A549 (cell line): ENCODE results near the gene CLCN7. TPM values are rescaled to one million over a fixed set of nuclear protein-coding genes. Genes with fewer than 3 reads are reported as not detected.

Source experiments
- ATAC-seq, 2 experiments: fragments of 200-7000 bp in 1 of 2; fragments of >200 bp in 1 of 2; cut with Nextera tagmentation in 1 of 2; cut with Tn5 transposase in 1 of 2; 3 replicates each; pipeline versions ENCODE4 v1.8.0 to v1.9.1; 2018 to 2020; ENCODE audit warnings: mild to moderate bottlenecking in 1 of 2, moderate library complexity in 1 of 2
- CTCF ChIA-PET: fragments of 300-600 bp; sonication (Branson Sonifier 250); formaldehyde crosslinking; extraction: SDS; loops from one replicate; lab custom pipeline; 2021; ENCODE audit warnings: antibody characterized with exemption, inconsistent platforms; lab: Yijun Ruan, JAX
- POLR2A ChIA-PET: fragments of 350-600 bp; formaldehyde crosslinking; extraction: SDS; loops from one replicate; lab custom pipeline; 2021; ENCODE audit warnings: antibody characterized with exemption, inconsistent platforms; lab: Yijun Ruan, JAX
- DNase-seq, 2 experiments: peaks; one replicate each; pipeline versions ENCODE4 v3.0.0 to v3.0.0-alpha.2; 2011 to 2016; ENCODE audit warnings: low read depth in 1 of 2, low spot score in 1 of 2
- FAIRE-seq: peaks from 2 replicates; lab custom pipeline; 2011; peaks lifted over from hg19 to GRCh38; lab: Jason Lieb, UNC
- H3K27ac ChIP-seq, 2 experiments: fragments of >200 bp; sonication (Bioruptor Twin); formaldehyde crosslinking; 3 replicates each; pipeline ENCODE4 v1.5.1; 2016 to 2017
- H3K4me1 ChIP-seq: fragments of >200 bp; sonication (Bioruptor Twin); formaldehyde crosslinking; 3 replicates; pipeline ENCODE4 v1.6.1; 2016
- H3K4me2 ChIP-seq: fragments of >200 bp; sonication (Bioruptor Twin); formaldehyde crosslinking; 3 replicates; pipeline ENCODE4 v1.6.1; 2016
- H3K4me3 ChIP-seq: fragments of >200 bp; sonication (Bioruptor Twin); formaldehyde crosslinking; 3 replicates; pipeline ENCODE4 v1.5.1; 2016
- H3K9me3 ChIP-seq: fragments of >200 bp; sonication (Bioruptor Twin); formaldehyde crosslinking; 3 replicates; pipeline ENCODE4 v1.6.1; 2016
- CHD2 ChIP-seq: fragments of 150-350 bp; IDR thresholded peaks from 2 replicates; pipeline ENCODE4 v1.6.1; 2014; ENCODE audit warnings: low read length; ENCODE audit not compliant: partially characterized antibody
- EP300 ChIP-seq, 2 experiments: fragments of >200 bp; sonication (Bioruptor Twin); formaldehyde crosslinking; IDR thresholded peaks; 2 replicates in 1 of 2; 3 replicates in 1 of 2; pipeline ENCODE4 v1.6.1; 2016 to 2017
- ESRRA ChIP-seq: fragments of 150-350 bp; IDR thresholded peaks from 2 replicates; pipeline ENCODE4 v1.6.1; 2014; ENCODE audit warnings: mild to moderate bottlenecking, low read length, borderline replicate concordance
- FOSB ChIP-seq: fragments of 250-450 bp; sonication (Bioruptor Pico); IDR thresholded peaks from 2 replicates; pipeline ENCODE4 v1.5.0; 2020; ENCODE audit warnings: mild to moderate bottlenecking, moderate library complexity
- HEYL ChIP-seq: fragments of 250-450 bp; sonication (Bioruptor Pico); IDR thresholded peaks from 2 replicates; pipeline ENCODE4 v1.8.0; 2021; ENCODE audit warnings: mild to moderate bottlenecking, moderate library complexity
- JUN ChIP-seq, 2 experiments: fragments of >200 bp; sonication (Bioruptor Twin); formaldehyde crosslinking; IDR thresholded peaks; 2 replicates in 1 of 2; 3 replicates in 1 of 2; pipeline ENCODE4 v1.6.1; 2016 to 2017
- JUNB ChIP-seq: fragments of >200 bp; sonication (Bioruptor Twin); formaldehyde crosslinking; IDR thresholded peaks from 2 replicates; pipeline ENCODE4 v1.6.1; 2016
- KDM1A ChIP-seq: fragments of 200-600 bp; sonication (generic); IDR thresholded peaks from 2 replicates; pipeline ENCODE4 v1.6.1; 2016; ENCODE audit warnings: low read depth, mild to moderate bottlenecking
- KDM5A ChIP-seq: fragments of 200-600 bp; sonication (generic); IDR thresholded peaks from 2 replicates; pipeline ENCODE4 v1.6.1; 2016; ENCODE audit warnings: antibody characterized with exemption, mild to moderate bottlenecking
- MAFK ChIP-seq: fragments of 450-650 bp; IDR thresholded peaks from 2 replicates; pipeline ENCODE4 v1.6.1; 2014; ENCODE audit not compliant: partially characterized antibody
- MAZ ChIP-seq: fragments of 150-350 bp; IDR thresholded peaks from 2 replicates; pipeline ENCODE4 v1.6.1; 2014; ENCODE audit warnings: antibody characterized with exemption, low read depth, low read length, borderline replicate concordance
- MYC ChIP-seq: IDR thresholded peaks from 2 replicates; pipeline ENCODE4 v1.6.1; 2012; ENCODE audit warnings: mild to moderate bottlenecking, inconsistent platforms, low read length, improper control_type of control experiment, borderline replicate concordance
- PHF8 ChIP-seq: fragments of 200-600 bp; sonication (generic); IDR thresholded peaks from 2 replicates; pipeline ENCODE4 v1.6.1; 2016; ENCODE audit warnings: low read depth, mild to moderate bottlenecking, antibody characterized with exemption, moderate library complexity, borderline replicate concordance
- POLR2AphosphoS2 ChIP-seq: conservative IDR thresholded peaks from 2 replicates; pipeline ENCODE4 v1.6.1; 2012; ENCODE audit warnings: low read length, improper control_type of control experiment, inconsistent platforms
- RCOR1 ChIP-seq: fragments of 150-350 bp; IDR thresholded peaks from 2 replicates; pipeline ENCODE4 v1.6.1; 2014; ENCODE audit warnings: antibody characterized with exemption, low read length, low read depth
- RFX5 ChIP-seq: fragments of 450-650 bp; IDR thresholded peaks from 2 replicates; pipeline ENCODE4 v1.7.1; 2014; ENCODE audit warnings: antibody characterized with exemption, mild to moderate bottlenecking, moderate library complexity
- SMC3 ChIP-seq: fragments of >200 bp; sonication (Bioruptor Twin); formaldehyde crosslinking; IDR thresholded peaks from 3 replicates; pipeline ENCODE4 v1.6.1; 2018; ENCODE audit warnings: inconsistent platforms
- TP53 ChIP-seq: fragments of 250-450 bp; sonication (Bioruptor Pico); IDR thresholded peaks from 2 replicates; pipeline ENCODE4 v1.5.0; 2021; ENCODE audit warnings: mild to moderate bottlenecking, moderate library complexity
- ZFP36 ChIP-seq: fragments of 450-650 bp; IDR thresholded peaks from 2 replicates; pipeline ENCODE4 v1.6.1; 2014; ENCODE audit warnings: borderline replicate concordance; ENCODE audit not compliant: partially characterized antibody
- WGBS: methylation state at CpG from one replicate; pipeline ENCODE4 v1.1.6; 2017; ENCODE audit errors: missing lambda C conversion rate; 5-methylcytosine and 5-hydroxymethylcytosine counted together
- polyA plus RNA-seq, 4 experiments: library from polyadenylated mRNA; depleted of rRNA in 3 of 4; stranded (reverse); fragments of >200 nt; fragmentation: RNase III in 1 of 4; extraction: RNeasy Plus Mini Kit Qiagen cat#74134 plus additional on column Dnase treatment in 1 of 4; gene quantifications; 2 replicates in 3 of 4; 3 replicates in 1 of 4; pipeline ENCODE4 v1.2.3, GENCODE V29; 2011 to 2017
- TF ChIP-seq, protein P1 (sequence below): fragments of 200-600 bp; sonication (generic); IDR thresholded peaks from 2 replicates; pipeline ENCODE4 v1.6.1; 2016; ENCODE audit warnings: antibody characterized with exemption, mild to moderate bottlenecking, moderate library complexity
- TF ChIP-seq, protein P2 (sequence below): IDR thresholded peaks from 2 replicates; pipeline ENCODE4 v1.6.1; 2012
- TF ChIP-seq, protein P3 (sequence below): fragments of >200 bp; sonication (Bioruptor Twin); formaldehyde crosslinking; IDR thresholded peaks from 3 replicates; pipeline ENCODE4 v1.6.1; 2016
- TF ChIP-seq, protein P4 (sequence below): IDR thresholded peaks from 2 replicates; pipeline ENCODE4 v1.6.1; 2012; ENCODE audit warnings: low read depth, borderline replicate concordance

The CLCN7 gene
- polyA plus RNA-seq, 2 of the 4 experiments (the other 2 are of a cell fraction): 17.2 to 69.7 TPM

- H3K4me3 ChIP-seq: no peak overlapping the region
- no peak for FAIRE-seq
- CTCF ChIA-PET: interaction anchor here (1.1 to 1.9 kb wide), 3 partner anchors 10 to 24 kb away, joined by 3 to 5 read pairs (median 3); partner anchors contain the start of gene UQCC4
- H3K4me1 ChIP-seq: no peaks in the 10 kb centered on the region
- POLR2A ChIA-PET: no interaction called here
- no peak for TF ChIP-seq KDM5A
- TF ChIP-seq ESRRA: no peak
- TF ChIP-seq, protein P1, sequence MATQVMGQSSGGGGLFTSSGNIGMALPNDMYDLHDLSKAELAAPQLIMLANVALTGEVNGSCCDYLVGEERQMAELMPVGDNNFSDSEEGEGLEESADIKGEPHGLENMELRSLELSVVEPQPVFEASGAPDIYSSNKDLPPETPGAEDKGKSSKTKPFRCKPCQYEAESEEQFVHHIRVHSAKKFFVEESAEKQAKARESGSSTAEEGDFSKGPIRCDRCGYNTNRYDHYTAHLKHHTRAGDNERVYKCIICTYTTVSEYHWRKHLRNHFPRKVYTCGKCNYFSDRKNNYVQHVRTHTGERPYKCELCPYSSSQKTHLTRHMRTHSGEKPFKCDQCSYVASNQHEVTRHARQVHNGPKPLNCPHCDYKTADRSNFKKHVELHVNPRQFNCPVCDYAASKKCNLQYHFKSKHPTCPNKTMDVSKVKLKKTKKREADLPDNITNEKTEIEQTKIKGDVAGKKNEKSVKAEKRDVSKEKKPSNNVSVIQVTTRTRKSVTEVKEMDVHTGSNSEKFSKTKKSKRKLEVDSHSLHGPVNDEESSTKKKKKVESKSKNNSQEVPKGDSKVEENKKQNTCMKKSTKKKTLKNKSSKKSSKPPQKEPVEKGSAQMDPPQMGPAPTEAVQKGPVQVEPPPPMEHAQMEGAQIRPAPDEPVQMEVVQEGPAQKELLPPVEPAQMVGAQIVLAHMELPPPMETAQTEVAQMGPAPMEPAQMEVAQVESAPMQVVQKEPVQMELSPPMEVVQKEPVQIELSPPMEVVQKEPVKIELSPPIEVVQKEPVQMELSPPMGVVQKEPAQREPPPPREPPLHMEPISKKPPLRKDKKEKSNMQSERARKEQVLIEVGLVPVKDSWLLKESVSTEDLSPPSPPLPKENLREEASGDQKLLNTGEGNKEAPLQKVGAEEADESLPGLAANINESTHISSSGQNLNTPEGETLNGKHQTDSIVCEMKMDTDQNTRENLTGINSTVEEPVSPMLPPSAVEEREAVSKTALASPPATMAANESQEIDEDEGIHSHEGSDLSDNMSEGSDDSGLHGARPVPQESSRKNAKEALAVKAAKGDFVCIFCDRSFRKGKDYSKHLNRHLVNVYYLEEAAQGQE: no peak
- no peak for TF ChIP-seq MAFK
- no peak for TF ChIP-seq CHD2
- TF ChIP-seq RCOR1: no peak
- TF ChIP-seq PHF8: no peak
- no peak for TF ChIP-seq RFX5
- no peak for TF ChIP-seq HEYL (CRISPR knock-in tag)
- TF ChIP-seq POLR2AphosphoS2: no peak
- no peak for TF ChIP-seq JUNB
- TF ChIP-seq MAZ: no peak
- no peak overlapping the region for H3K27ac ChIP-seq
- WGBS: 90% methylated on average over 36 of the region's 48 CpGs
- DNase-seq: no peak
- no peaks in the 10 kb centered on the region for H3K9me3 ChIP-seq
- H3K4me2 ChIP-seq: no peak overlapping the region
- ATAC-seq: no peak
Measured at GRCh38 chr16:1444730-1445517, 29.9 kb downstream of the CLCN7 start.

GRCh38 chr16:1443980-1444729 lies 30.7 kb downstream of the CLCN7 start, which contains the start of gene CCDC154:
TSS of gene CCDC154 (minus strand) at chr16:1444556. CDS start at chr16:1444322, 234 bp downstream.
- ChIA-PET POLR2A (no interaction called here), CTCF (interaction anchor here (0.5 to 9.2 kb wide), 5 partner anchors 11 to 141 kb away, joined by 3 to 57 read pairs (median 3); partner anchors contain the start of gene UQCC4)
- 93% methylated on average over 11 of the region's 27 CpGs for WGBS
- no peaks in the 10 kb centered on the region for H3K4me1 ChIP-seq
- ATAC-seq (peak in 1 of 2 experiments; percentile 4; a peak in 2 of 6 replicates), FAIRE-seq (no peak), DNase-seq (no peak)
- H3K27ac ChIP-seq: no peak within 1 kb of the TSS
- H3K4me3 ChIP-seq: no peak within 1 kb of the TSS
- no peak within 1 kb of the TSS for H3K4me2 ChIP-seq
- no peaks in the 10 kb centered on the region for H3K9me3 ChIP-seq
- TF ChIP-seq MAZ (no peak), SMC3 (no peak), EP300 (IDR thresholded peaks at IDR 0.05) (no peak), KDM1A (no peak)

GRCh38 chr16:1443403-1443973 lies 31.3 kb downstream of the CLCN7 start:
- Histone ChIP-seq H3K9me3 (no peaks in the 10 kb centered on the region), H3K4me3 (no peak overlapping the region), H3K4me2 (no peak overlapping the region), H3K27ac (no peak overlapping the region), H3K4me1 (no peaks in the 10 kb centered on the region)
- no peak for FAIRE-seq
- DNase-seq: no peak
- ChIA-PET CTCF (interaction anchor here (0.5 to 9.2 kb wide), 4 partner anchors 11 to 141 kb away, joined by 3 to 57 read pairs (median 4); no protein-coding TSS in a partner anchor), POLR2A (no interaction called here)
- ATAC-seq: peak; percentile 3 to 11; a peak in 3 of 6 replicates
- WGBS: 89% methylated on average over 13 of the region's 38 CpGs
- TF ChIP-seq MAFK (no peak), FOSB (CRISPR knock-in tag) (no peak), MYC (no peak), JUN (IDR thresholded peaks at IDR 0.05) (no peak), TP53 (no peak), ZFP36 (no peak), JUNB (no peak), POLR2AphosphoS2 (no peak)
- TF ChIP-seq, protein P2, sequence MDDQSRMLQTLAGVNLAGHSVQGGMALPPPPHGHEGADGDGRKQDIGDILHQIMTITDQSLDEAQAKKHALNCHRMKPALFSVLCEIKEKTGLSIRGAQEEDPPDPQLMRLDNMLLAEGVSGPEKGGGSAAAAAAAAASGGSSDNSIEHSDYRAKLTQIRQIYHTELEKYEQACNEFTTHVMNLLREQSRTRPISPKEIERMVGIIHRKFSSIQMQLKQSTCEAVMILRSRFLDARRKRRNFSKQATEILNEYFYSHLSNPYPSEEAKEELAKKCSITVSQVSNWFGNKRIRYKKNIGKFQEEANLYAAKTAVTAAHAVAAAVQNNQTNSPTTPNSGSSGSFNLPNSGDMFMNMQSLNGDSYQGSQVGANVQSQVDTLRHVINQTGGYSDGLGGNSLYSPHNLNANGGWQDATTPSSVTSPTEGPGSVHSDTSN: no peak
- TF ChIP-seq, protein P3, sequence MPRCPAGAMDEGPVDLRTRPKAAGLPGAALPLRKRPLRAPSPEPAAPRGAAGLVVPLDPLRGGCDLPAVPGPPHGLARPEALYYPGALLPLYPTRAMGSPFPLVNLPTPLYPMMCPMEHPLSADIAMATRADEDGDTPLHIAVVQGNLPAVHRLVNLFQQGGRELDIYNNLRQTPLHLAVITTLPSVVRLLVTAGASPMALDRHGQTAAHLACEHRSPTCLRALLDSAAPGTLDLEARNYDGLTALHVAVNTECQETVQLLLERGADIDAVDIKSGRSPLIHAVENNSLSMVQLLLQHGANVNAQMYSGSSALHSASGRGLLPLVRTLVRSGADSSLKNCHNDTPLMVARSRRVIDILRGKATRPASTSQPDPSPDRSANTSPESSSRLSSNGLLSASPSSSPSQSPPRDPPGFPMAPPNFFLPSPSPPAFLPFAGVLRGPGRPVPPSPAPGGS: no peak
- TF ChIP-seq, protein P4, sequence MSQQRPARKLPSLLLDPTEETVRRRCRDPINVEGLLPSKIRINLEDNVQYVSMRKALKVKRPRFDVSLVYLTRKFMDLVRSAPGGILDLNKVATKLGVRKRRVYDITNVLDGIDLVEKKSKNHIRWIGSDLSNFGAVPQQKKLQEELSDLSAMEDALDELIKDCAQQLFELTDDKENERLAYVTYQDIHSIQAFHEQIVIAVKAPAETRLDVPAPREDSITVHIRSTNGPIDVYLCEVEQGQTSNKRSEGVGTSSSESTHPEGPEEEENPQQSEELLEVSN: no peak
